GM12891 (cell line): ENCODE results near the gene OR2W3.

Experiments used
- POLR2A ChIP-seq: IDR thresholded peaks from 2 replicates; pipeline ENCODE4 v1.6.1; 2011; ENCODE audit warnings: low read depth, low read length, control low read depth
- TAF1 ChIP-seq: IDR thresholded peaks from 2 replicates; pipeline ENCODE4 v1.6.1; 2011; ENCODE audit warnings: low read depth, low read length, control low read depth

DNA sequence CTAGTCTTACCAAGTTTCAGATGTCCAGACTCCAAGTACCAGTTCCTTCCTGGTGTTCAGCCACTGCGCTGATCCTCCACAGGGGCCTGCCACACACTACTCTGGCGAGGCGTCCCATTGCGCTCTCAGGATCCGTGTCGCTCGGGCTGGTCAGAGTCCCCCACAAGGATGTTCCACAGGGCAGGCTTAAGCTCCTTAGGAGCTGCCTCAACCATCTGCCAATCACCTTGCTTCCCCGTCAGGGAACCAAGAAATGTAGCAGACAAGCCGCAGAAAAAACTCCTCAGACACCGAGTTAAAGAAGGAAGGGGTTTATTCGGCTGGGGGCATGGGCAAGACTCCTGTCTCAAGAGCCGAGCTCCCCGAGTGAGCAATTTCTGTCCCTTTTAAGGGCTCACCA is 9.8 kb downstream of the OR2W3 start:
- TF ChIP-seq POLR2A = no peak
- TF ChIP-seq TAF1 = no peak
